GM20431 (cell line): ENCODE results near the gene CTSF.
"Not testable (repeated sequence)": the region's sequence is repeated elsewhere in the genome, so short reads cannot be mapped to it uniquely, and the experiment has no call there.

Experiments
- in situ Hi-C: fragments of 300-500 bp; cut with MseI, MboI; formaldehyde crosslinking; loops from one replicate; pipeline ENCODE4 v1.15.0; 2020; ENCODE audit warnings: low sequenced_read_pairs; ENCODE audit not compliant: unreplicated experiment

Gene CTSF

DNA sequence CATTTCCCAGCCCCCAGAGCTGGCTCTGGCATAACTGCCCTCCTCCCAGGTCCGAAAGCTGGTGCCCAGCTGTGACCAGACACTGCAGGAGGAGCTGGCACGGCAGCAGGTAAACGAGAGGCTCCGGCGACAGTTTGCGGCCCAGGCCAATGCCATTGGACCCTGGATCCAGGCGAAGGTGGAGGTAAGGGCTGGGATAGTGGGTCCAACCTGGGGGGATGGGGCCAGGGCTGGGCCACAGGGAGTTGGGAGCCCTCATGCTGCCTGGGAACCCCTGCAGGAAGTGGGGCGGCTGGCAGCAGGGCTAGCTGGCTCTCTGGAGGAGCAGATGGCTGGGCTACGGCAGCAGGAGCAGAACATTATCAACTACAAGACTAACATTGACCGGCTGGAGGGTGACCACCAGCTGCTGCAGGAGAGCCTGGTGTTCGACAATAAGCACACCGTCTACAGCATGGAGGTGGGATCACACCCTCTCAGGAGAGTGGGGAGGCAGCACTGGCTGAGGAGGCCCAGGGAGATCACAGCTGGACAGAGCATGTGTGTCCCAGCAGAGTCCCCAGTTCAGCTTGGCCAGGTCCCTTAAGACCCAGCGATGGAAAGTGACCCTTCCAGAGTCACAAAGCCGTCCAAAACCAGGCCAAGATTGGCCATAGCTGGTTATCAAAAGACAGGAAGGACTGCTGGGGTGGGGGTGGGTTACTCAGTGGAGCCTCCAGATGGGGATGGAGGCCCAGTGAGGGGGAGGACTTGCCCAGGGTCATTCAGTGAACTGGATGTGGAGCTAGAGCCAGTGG, 7.0 kb downstream of the CTSF start:
- in situ Hi-C loops, result loop anchor here (25.0 kb wide), 1 partner anchor 276 kb away; the partner anchor contains the start of gene RCE1

DNA sequence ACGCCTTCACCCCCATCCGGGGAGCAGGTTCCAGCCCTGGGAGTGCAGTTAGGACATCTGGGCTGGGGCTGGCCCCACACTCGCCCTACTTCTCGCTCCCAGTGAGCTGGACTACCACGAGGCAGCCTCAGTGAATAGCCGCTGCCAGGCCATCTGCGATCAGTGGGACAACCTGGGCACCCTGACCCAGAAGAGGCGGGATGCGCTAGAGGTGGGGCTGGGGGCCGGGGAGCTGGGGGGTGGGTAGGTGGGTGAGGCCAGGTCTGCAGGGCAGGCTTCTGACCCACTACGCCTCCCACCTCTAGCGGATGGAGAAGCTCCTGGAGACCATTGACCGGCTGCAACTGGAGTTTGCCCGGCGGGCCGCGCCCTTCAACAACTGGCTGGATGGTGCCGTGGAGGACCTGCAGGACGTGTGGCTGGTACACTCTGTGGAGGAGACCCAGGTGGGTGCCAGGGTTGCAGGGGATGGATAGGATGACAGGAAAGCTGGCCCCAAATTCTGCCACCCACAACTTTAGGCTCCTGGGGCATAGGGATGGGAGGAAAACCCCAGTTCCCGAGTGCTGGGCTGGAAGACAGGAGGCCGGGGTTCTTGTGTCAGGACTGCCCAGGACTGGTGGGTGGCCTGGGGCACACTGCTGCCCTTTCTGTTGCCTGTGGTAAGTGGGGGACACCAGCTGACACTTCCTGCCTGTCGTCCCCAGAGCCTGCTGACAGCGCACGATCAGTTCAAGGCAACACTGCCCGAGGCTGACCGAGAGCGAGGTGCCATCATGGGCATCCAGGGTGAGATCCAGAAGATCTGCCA, 8.3 kb downstream of the CTSF start:
- in situ Hi-C loops, result loop anchor here (25.0 kb wide), 1 partner anchor 277 kb away; the partner anchor contains the start of gene RCE1

DNA sequence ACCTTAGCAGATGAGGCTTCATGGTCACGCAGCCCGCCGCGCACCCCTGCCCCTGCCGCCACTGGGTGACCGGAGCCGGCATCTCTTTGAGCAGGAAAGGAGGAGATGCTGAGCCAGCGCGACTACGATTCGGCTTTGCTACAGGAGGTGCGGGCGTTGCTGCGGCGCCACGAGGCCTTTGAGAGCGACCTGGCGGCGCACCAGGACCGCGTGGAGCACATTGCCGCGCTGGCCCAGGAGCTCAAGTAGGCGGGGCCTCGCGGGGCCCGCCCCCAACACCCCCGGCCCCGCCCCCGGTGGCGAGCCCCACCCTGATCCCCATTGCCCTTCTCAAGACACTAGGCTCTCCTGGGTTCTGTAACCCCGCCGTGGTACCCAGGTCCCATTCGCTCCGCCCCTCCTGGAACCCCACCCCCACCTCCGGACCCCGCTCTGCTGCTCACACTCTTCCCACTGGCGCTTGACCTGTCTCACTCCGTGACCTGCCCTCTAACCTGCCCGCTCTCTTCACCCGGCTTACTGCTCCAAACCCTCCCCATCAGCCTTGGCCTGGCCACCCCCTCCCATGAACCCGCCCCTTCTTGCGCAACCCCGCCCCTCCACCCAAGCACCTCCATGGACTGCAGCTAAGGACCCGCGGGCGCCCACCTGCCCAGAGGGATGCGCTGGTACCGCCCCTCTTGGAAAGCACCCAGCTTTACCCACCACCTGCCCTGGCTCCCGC, 9.1 kb downstream of the CTSF start:
- in situ Hi-C loops, result loop anchor here (25.0 kb wide), 1 partner anchor 278 kb away; the partner anchor contains the start of gene RCE1

DNA sequence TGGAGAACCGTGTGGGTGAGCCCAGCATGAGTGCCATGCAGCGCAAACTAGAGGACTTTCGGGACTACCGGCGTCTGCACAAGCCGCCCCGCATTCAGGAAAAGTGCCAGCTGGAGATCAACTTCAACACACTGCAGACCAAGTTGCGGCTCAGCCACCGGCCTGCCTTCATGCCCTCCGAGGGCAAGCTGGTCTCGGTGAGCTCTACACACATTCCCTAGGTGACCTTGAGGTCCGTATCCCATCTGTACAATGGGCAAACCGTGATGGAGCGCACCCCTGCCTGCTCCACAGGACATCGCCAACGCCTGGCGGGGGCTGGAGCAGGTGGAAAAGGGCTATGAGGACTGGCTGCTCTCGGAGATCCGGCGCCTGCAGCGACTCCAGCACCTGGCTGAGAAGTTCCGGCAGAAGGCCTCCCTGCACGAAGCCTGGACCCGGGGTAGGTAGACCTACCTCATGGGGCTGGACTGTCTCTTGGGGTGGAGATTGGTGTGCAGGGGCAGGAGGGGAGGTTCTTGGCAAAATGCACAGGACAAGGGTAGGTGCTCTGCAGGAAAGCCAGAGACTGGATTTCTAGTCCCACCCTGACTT, 10.6 kb downstream of the CTSF start:
- in situ Hi-C loops, result loop anchor here (25.0 kb wide), 1 partner anchor 279 kb away; the partner anchor contains the start of gene RCE1

DNA sequence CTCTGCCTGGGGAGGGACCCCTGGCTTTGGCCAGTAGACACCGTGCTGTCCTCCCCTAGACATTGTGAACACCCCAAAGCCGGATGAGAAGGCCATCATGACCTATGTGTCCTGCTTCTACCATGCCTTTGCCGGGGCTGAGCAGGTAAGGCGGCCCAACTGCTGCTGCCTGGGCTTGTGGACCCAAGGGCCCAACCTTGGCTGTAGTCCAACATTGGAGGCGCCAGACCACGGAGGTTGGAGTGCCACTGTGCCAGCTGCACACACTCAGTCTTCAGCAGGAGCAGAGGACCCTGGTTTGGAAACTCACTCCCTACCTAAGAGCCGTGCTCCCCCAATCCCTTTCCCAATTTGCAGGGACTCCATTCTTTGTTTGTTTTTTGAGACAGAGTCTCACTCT, 12.3 kb downstream of the CTSF start:
- in situ Hi-C loops, result loop anchor here (25.0 kb wide), 1 partner anchor 281 kb away; the partner anchor contains the start of gene RCE1

DNA sequence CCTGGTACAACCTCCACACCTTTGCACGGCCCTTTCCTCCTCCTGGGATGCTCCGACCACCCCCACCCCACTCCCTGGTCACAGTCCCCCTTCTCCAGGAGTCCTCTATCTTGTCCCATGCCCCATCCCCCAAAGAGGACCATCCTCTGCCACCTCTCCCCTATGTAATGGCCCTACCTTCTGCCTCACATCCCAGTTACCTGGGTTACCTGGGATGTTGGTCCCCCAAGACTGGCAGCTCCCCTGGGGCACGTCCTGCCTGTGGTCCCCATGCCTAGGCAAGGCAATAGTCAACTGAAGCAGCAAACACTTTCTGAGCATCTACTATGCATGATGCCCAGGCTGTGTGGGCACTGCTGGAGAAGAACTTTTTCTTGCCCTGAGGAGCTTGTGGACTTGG, 13.0 kb downstream of the CTSF start:
- in situ Hi-C loops, result loop anchor here (25.0 kb wide), 1 partner anchor 282 kb away; the partner anchor contains the start of gene RCE1

DNA sequence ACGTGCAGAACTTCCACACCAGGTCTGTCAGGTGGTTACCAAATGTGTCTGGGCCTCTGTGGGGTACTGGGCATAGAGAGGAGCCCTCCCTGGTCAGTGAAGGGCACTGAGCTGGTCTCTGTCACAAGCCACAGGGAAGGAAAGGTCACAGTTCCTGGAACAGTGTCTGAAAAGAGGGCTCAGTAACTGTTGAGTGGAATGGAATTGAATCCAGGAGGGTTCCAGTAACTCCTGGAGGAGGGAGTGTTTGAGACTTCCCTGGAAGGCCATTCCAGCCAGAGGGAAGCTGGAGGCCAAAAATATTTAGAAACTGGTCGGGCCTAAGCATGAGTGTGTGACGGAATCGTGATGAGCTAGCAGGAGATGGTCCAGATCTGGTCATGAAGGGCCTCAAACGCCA, 13.8 kb downstream of the CTSF start:
- in situ Hi-C loops, result loop anchor here (25.0 kb wide), 1 partner anchor 283 kb away; the partner anchor contains the start of gene RCE1

DNA sequence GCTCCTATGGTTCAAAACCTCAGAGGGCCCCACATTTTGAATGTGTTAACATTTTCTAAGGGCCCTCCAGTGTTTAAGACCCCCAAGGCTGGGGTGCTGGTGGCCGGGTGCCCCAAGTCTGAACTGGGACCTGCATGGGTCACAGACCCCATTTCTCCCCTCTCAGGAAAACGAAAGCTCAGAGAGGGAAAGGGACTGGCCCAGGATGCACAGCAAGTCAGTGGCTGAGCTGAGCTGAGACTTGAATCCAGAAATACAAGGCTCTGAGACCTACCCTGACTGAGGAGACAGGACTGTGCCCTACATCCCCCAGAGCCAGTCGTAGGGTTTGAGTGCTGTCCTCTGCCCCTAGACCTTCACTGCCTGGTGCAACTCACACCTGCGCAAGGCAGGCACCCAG, 17.5 kb downstream of the CTSF start:
- in situ Hi-C loops, result loop anchor here (25.0 kb wide), 1 partner anchor 286 kb away; the partner anchor contains the start of gene RCE1

DNA sequence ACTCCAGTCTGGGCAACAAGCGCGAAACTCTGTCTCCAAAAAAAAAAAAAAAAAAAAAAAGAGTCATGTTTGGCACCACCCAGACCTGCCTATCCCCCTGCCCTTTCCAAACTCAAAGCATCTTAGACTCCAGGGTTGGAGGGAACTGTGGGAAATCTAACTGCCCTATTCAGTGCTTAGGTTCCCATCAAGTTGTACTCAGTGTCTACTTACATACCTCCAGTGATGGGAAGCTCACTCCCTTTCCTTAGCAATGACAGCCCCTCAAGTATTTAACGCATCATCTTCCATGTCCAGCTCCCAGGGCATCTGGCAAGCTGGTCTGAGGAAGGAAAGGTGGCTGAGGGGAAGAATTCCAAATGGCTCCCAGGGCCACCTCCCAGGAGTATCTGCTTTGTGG, 18.7 kb downstream of the CTSF start:
- in situ Hi-C loops, result loop anchor here (25.0 kb wide), 1 partner anchor 288 kb away; the partner anchor contains the start of gene RCE1

DNA sequence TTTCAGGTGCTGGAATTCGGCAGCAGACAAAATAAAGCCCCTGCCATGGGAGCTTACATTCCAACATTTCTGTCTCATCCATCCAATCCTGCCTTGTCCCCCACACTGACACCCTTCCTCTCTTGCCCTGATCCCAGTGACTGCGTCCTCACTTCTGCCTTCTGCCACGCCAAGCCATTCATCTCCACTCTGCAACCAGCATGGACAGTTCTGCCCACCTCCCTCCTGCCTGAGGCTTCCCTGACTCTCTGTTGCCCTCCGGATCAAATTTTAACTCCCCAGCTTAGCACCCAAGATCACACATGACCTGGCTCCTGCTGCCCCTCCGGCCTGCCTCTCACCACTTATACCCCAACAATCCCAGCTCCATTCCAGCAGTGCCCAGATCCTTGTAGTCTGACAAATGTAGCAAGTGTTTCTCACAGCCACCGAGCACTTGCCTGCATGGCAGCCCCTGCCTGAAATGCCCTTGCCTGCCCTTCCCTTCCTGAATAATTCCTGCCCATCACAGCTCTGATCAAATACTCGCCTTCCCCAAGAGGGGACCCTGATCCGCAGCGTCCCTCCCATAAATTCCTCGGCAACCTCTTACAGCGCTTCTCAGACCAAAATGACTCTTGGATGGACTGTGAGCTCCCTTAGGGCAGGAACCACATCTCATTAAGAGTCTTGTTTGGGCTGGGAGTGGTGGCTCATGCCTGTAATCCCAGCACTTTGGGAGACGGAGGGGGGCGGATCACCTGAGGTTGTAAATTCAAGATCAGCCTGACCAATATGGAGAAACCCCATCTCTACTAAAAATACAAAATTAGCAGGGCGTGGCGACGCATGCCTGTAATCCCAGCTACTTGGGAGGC, 19.4 kb downstream of the CTSF start:
- in situ Hi-C loops, result no loop called here

DNA sequence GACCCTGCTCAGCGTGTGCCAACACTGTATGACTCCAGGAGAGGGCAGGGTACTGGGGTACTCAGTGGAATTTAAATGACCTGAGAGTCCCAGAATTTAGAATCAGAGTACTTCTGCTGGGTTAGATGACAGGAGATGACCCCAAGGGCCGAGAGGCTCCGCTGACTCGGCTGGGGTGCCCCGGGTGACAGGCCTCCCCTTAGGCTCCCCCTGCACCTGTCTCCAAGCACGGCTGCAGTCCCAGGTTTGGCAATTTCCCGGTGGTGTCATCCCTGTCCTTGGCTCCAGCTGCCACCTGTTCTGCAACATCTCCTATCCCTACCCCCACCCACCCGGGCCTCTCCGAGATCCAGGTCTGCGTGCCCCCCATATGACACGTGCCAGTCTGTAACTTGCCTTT, 20.4 kb downstream of the CTSF start:
- in situ Hi-C loops, result no loop called here

DNA sequence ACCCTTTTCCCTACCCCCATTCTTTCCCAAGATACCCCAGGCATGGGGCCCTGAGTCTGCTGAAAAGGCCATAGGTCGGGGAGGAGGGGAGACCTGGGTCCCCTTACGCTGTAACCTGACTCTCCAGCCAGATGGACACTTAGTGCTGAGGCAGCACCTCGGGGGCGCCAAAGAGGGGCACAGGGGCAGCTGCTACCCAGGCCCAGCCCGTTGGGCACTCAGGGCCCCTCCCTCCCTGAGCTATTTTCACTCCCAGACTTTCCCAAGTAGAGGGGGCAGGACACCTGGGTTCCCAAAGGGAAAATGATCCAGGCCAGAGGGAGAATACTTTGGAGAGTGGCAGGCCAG, 20.8 kb downstream of the CTSF start:
- in situ Hi-C loops, result no loop called here

DNA sequence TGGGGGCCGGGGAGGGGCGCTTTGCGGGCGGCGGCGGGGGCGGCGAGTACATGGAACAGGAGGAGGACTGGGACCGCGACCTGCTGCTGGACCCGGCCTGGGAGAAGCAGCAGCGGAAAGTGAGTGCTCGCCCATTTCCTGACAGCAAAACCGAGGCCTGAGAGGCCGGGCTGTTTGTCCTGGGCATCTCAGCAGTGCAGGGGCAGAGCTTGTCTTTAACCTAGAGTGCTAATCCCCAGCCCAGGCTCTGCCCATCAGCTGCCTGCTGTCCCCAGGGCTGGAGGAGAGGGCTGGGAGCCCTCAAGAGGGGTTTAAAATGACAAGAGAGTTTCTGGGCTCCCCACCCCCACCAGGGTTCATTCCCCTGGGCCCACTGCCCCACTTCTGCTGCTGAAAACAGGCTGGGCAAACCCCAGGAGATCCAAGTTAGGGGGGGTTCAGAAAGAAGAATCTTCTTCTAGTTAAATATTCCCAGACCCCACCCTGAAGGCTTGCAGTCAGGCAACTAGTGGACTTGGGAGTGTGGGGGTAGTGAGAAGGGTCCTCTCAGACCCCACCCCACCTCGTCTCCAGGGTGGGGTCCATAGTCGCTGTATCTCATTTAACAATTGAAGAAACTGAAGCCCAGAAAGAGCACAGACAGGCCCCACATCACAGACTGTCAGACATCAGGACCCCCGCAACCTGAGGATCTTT, 21.3 kb downstream of the CTSF start:
- in situ Hi-C loops, result no loop called here

DNA sequence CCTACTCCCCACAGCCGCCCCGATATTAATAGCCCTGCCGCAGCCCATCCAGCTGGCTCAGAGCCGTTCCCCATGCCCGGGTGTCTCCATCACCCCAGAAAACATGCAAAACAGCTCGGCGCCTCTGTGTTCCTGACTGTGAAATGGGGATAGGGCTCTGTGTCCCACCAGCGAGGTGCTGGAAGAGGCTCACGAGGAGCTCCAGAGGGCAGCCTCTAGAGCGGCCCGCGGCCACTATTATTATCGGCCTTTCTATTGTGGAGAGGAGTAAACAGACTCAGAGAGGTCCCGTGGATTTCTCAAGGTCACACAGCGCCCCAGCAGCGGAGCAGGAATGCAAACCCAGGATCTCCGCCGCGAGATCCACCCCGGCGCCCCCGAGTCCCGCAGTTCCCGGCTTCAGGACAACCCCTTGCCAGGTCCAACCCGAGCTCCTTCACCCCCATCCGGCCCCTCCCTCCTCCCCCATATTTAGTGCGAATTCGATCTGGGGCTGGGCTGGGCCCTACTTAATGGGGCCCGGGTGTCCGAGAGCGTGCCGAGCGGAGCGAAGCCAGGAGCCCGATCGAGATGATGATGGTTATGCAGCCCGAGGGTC, 21.9 kb downstream of the CTSF start, which contains the start of gene ACTN3:
Gene ACTN3, plus strand, starts transcription at position 536 of the 598 bp plus-strand sequence. Its CDS starts 35 bp downstream, at position 571.
- in situ Hi-C loops, result no loop called here

DNA sequence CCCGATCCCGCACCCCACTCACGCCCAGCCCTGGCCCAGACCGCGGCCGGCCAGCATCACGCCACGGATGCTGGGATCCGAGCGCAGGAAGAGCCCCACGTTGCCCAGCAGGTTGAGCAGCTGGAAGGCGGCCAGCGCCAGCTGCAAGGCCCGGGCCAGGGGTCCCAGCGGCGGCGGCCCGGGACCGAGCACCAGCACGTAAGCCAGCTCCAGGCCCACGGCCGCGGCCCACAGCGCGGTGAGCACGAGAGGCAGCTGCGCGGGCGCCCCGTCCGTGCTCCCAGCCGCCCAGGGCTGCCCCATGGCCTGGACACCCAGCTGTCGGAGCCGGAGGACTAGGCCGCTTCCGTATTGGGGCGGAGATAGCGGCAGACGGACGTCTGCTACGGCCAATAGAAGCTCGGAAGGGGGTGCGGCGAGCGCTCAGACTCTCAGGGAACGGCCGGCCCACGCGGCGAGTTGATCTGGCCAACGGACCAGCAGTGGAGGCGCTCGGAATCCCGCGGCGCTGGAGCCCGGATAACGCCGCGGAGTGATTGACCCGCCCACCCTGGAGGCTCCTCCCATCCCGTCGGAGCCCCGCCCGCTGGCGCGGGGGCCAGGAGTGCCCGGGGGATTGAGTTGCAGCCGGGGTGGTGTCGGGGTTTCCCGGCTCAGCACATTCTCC, 22.6 kb downstream of the CTSF start, which contains the start of gene ZDHHC24:
Gene ZDHHC24, minus strand, starts transcription at position 348 of the 667 bp plus-strand sequence. Its CDS starts 45 bp downstream, at position 303.
- in situ Hi-C loops, result no loop called here

DNA sequence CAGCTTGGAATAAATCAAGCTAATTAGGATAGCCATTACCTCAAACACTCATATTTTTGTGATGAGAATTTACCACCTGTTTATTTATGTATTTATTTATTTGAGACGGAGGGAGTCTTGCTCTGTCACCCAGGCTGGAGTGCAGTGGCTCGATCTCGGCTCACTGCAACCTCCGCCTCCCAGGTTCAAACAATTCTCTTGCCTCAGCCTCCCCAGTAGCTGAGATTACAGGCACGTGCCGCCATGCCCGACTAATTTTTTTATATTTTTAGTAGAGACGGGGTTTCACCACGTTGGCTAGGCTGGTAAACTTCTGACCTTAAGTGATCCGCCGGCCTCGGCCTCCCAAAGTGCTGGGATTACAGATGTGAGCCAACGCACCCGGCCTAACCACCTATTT, 23.5 kb downstream of the CTSF start:
- in situ Hi-C loops, result not testable (repeated sequence)
